GM23248 (cell line): ENCODE measurements around the gene ZNF621. TPM values are rescaled to one million over a fixed set of nuclear protein-coding genes. Genes with fewer than 3 reads are reported as not detected.
"Not testable (repeated sequence)": the region's sequence is repeated elsewhere in the genome, so short reads cannot be mapped to it uniquely, and the experiment has no call there.

ENCODE experiments used
- DNase-seq: peaks from one replicate; pipeline ENCODE4 v3.0.0-alpha.2; 2015
- H2AFZ ChIP-seq: fragments of 200-600 bp; sonication (generic); 2 replicates; pipeline ENCODE4 v1.6.1; 2016; ENCODE audit warnings: antibody characterized with exemption
- H3F3A ChIP-seq: fragments of 200-600 bp; sonication (generic); 2 replicates; pipeline ENCODE4 v1.6.1; 2016; ENCODE audit warnings: mild to moderate bottlenecking, antibody characterized with exemption, mixed run types; ENCODE audit not compliant: insufficient read depth
- H3K27ac ChIP-seq: fragments of 200-600 bp; sonication (generic); 2 replicates; pipeline ENCODE4 v1.5.1; 2016; ENCODE audit warnings: mild to moderate bottlenecking
- H3K27me3 ChIP-seq: fragments of 200-600 bp; sonication (generic); replicated peaks from 2 replicates; pipeline ENCODE4 v1.6.1; 2016; ENCODE audit warnings: mild to moderate bottlenecking; ENCODE audit not compliant: insufficient read depth
- H3K36me3 ChIP-seq: fragments of 200-600 bp; sonication (generic); 2 replicates; pipeline ENCODE4 v1.6.1; 2016; ENCODE audit warnings: low read depth, mild to moderate bottlenecking
- H3K4me1 ChIP-seq: fragments of 200-600 bp; sonication (generic); 2 replicates; pipeline ENCODE4 v1.6.1; 2016; ENCODE audit warnings: mild to moderate bottlenecking; ENCODE audit not compliant: insufficient read depth
- H3K4me2 ChIP-seq: fragments of 200-600 bp; sonication (generic); one replicate; pipeline ENCODE4 v1.6.1; 2016; ENCODE audit warnings: mild to moderate bottlenecking; ENCODE audit not compliant: unreplicated experiment
- H3K4me3 ChIP-seq: fragments of 200-600 bp; sonication (generic); 2 replicates; pipeline ENCODE4 v1.5.1; 2016; ENCODE audit warnings: mild to moderate bottlenecking
- H3K79me2 ChIP-seq: fragments of 200-600 bp; sonication (generic); 2 replicates; pipeline ENCODE4 v1.6.1; 2016; ENCODE audit warnings: mild to moderate bottlenecking; ENCODE audit not compliant: insufficient read depth
- H3K9ac ChIP-seq: fragments of 200-600 bp; sonication (generic); 2 replicates; pipeline ENCODE4 v1.6.1; 2016; ENCODE audit warnings: mild to moderate bottlenecking
- H3K9me2 ChIP-seq: fragments of 200-600 bp; sonication (generic); 2 replicates; pipeline ENCODE4 v1.6.1; 2016; ENCODE audit warnings: mixed run types, mild to moderate bottlenecking, moderate library complexity; ENCODE audit not compliant: insufficient read depth
- H3K9me3 ChIP-seq: fragments of 200-600 bp; sonication (generic); one replicate; pipeline ENCODE4 v1.6.1; 2017; ENCODE audit warnings: low read depth
- H4K20me1 ChIP-seq: fragments of 200-600 bp; sonication (generic); 2 replicates; pipeline ENCODE4 v1.6.0; 2016; ENCODE audit not compliant: insufficient read depth
- EZH2 ChIP-seq: fragments of 200-600 bp; sonication (generic); IDR thresholded peaks from 2 replicates; pipeline ENCODE4 v1.6.1; 2018; ENCODE audit warnings: antibody characterized with exemption, mild to moderate bottlenecking; ENCODE audit not compliant: insufficient read depth, poor library complexity, severe bottlenecking
- EZH2phosphoT487 ChIP-seq: fragments of 200-600 bp; sonication (generic); IDR thresholded peaks from 2 replicates; pipeline ENCODE4 v1.6.1; 2018; ENCODE audit warnings: antibody characterized with exemption, moderate library complexity, mild to moderate bottlenecking, low read depth; ENCODE audit not compliant: insufficient read depth
- WGBS, 2 experiments: methylation state at CpG; one replicate each; pipeline ENCODE4 v1.1.6; 2015 to 2017; ENCODE audit warnings: low lambda C conversion rate in 2 of 2, low coverage in 1 of 2; ENCODE audit errors: missing lambda C conversion rate in 2 of 2; 5-methylcytosine and 5-hydroxymethylcytosine counted together
- in situ Hi-C: fragments of 300-500 bp; cut with MboI; formaldehyde crosslinking; loops from 2 replicates; pipeline ENCODE4 v1.15.0; 2020
- polyA plus RNA-seq: library from polyadenylated mRNA; unstranded; fragments of >200 nt; fragmentation: Nextera tagmentation; extraction: Ambion mirVana; gene quantifications from 2 replicates; pipeline ENCODE4 v1.2.1, GENCODE V29; 2016
- total RNA-seq: library from RNA; depleted of rRNA; stranded (reverse); fragments of >200 nt; shearing (Covaris generic); gene quantifications from 2 replicates; pipeline ENCODE4 v1.2.3, GENCODE V29; 2014

Gene ZNF621
- total and polyA plus RNA-seq, 2 experiments from 2014 or later, result 7.9 to 13.4 TPM

DNA sequence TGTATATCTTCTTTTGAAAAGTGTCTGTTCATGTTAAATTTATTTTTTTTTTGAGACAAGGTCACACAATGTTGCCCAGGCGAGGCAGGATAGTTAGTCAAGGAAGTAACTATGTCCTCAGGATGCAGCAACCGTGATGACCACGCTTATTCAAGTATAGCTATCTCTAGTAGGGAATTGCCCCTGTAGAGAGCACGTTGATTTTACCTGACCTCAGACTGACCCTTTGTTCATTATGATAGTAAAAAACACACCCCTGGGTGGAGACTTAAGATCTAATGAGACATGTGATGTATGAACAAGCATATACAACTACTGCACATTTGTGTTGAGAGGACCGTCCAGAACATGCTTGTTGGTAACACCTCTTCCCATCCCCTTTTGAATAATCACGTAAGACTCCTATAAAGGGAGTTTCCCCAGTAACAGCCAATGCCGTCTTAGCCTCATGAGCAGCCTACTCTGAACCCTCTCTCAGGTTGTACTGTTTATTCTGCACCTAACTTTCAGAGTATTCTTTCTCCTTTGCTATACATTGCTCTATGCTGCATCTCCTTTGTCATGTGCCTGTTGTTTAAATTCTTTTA is 32.9 kb downstream of the ZNF621 start:
- WGBS, 2 experiments, result 71 to 72% methylated on average over 7 of the region's 7 CpGs
- in situ Hi-C loops, result no loop called here
- DNase-seq, result no peak

DNA sequence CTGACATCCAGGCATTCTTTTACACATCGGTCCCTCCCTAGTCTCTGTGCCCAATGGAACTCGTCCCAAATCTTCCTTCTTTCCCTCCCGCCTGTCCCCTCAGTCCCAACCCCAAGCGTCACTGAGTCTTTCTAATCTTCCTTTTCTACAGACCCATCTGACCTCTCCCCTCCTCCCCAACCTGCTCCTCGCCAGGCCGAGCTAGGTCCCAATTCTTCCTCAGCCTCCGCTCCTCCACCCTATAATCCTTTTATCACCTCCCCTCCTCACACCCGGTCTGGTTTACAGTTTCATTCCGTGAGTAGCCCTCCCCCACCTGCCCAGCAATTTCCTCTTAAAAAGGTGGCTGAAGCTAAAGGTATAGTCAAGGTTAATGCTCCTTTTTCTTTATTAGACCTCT is 37.7 kb downstream of the ZNF621 start:
- 60 to 64% methylated on average over 7 to 9 of the region's 9 CpGs for WGBS, 2 experiments
- in situ Hi-C loops, H3K9me2 ChIP-seq, H3K27me3 ChIP-seq, H4K20me1 ChIP-seq, H3K4me3 ChIP-seq, H3K79me2 ChIP-seq, H3K36me3 ChIP-seq, H3K4me2 ChIP-seq, H2AFZ ChIP-seq, H3K27ac ChIP-seq, DNase-seq, H3K9me3 ChIP-seq, H3F3A ChIP-seq, H3K9ac ChIP-seq, H3K4me1 ChIP-seq: not testable (repeated sequence)

More for the DNA sequence above, 32.9 kb downstream of the ZNF621 start:
- no peak overlapping the region for H3K27ac ChIP-seq
- H2AFZ ChIP-seq, result no peak overlapping the region
- H3F3A ChIP-seq, result no peaks in the 10 kb centered on the region
- no peaks in the 10 kb centered on the region for H4K20me1 ChIP-seq
- no peaks in the 10 kb centered on the region for H3K9me2 ChIP-seq
- H3K4me1 ChIP-seq, result no peaks in the 10 kb centered on the region
- no peaks in the 10 kb centered on the region for H3K36me3 ChIP-seq
- H3K9me3 ChIP-seq, result no peaks in the 10 kb centered on the region
- H3K79me2 ChIP-seq, result no peaks in the 10 kb centered on the region
- no peak for TF ChIP-seq EZH2phosphoT487
- no peak for TF ChIP-seq EZH2
- no peak overlapping the region for H3K9ac ChIP-seq
- no peak overlapping the region for H3K4me3 ChIP-seq
- H3K4me2 ChIP-seq, result no peak overlapping the region
- H3K27me3 ChIP-seq, result no peaks in the 10 kb centered on the region

DNA sequence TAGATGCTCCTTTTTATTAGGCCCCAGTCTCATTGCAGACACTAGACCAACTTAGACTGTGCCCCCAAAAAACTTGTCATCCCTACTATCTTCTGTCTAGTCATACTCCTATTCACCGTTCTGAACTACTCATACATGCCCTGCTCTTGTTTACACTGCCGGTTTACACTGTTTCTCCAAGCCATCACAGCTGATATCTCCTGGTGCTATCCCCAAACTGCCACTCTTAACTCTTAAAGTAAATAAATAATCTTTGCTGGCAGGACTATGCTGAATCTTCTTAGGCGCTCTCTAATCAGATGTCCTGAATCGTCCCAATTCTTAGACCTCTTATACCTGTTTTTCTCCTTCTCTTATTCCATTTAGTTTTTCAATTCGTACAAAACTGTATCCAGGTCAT is 40.9 kb downstream of the ZNF621 start:
- DNase-seq, H3K4me3 ChIP-seq, H3K79me2 ChIP-seq, H3K36me3 ChIP-seq, H3F3A ChIP-seq, H3K9ac ChIP-seq, H3K4me1 ChIP-seq, H3K4me2 ChIP-seq, H3K27ac ChIP-seq, H3K27me3 ChIP-seq, H2AFZ ChIP-seq, H3K9me3 ChIP-seq, in situ Hi-C loops, H4K20me1 ChIP-seq, H3K9me2 ChIP-seq: not testable (repeated sequence)
- WGBS, 2 experiments, result 67 to 70% methylated on average over 5 of the region's 5 CpGs

DNA sequence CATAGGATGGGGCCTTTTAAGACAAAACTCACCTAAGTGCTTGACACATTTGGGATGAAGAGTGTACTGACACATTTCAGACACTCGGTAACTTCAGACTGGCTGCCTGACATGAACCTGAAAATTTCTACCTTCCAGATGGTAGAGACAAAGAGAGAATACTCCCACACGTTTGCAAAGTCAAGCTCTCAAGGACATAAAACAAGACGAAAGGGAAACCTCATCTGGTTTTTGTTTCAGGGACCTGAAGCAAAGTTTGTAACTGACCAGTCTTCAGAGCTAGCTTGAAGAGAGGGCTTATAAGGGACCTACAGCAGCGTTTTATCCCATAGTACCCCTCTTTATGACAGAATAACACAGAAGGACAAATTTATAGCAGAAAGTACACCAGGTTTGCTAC is 41.9 kb downstream of the ZNF621 start:
- Histone ChIP-seq H3K27ac (no peak overlapping the region), H2AFZ (no peak overlapping the region), H3K9me3 (no peaks in the 10 kb centered on the region), H3K4me1 (no peaks in the 10 kb centered on the region), H3K9ac (no peak overlapping the region), H3K79me2 (no peaks in the 10 kb centered on the region), H3K4me3 (no peak overlapping the region), H3K36me3 (no peaks in the 10 kb centered on the region), H3K9me2 (no peaks in the 10 kb centered on the region), H3K4me2 (no peak overlapping the region), H4K20me1 (no peaks in the 10 kb centered on the region), H3K27me3 (no peaks in the 10 kb centered on the region), H3F3A (no peaks in the 10 kb centered on the region)
- TF ChIP-seq EZH2 (no peak), EZH2phosphoT487 (no peak)
- in situ Hi-C loops, result no loop called here
- no peak for DNase-seq
- WGBS, 2 experiments, result 18 to 19% methylated on average over 4 of the region's 4 CpGs

DNA sequence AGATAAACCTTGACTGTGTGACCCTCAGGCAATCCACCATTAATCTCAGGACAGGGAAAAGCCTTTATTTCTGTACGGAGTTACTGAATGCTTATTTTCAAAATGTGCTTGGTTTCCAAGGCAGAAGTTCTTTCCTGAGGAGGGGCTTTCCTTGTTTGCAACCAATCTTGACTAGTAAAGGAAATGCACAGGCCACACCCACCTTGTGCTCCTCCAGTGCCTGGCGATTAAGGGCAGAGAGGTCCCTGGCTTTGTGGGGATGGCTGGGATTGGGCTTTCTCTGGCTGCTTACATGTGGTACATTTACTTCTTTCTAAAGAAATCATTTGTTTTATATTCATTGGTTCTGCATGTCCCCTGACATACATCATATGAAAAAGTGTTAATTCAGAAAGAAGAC is 47.8 kb downstream of the ZNF621 start:
- H3K4me3 ChIP-seq, result no peak overlapping the region
- H4K20me1 ChIP-seq, result no peaks in the 10 kb centered on the region
- H3K4me2 ChIP-seq, result no peak overlapping the region
- no peak for DNase-seq
- no peaks in the 10 kb centered on the region for H3K9me3 ChIP-seq
- no peak overlapping the region for H3K9ac ChIP-seq
- H3K9me2 ChIP-seq, result no peaks in the 10 kb centered on the region
- no peaks in the 10 kb centered on the region for H3F3A ChIP-seq
- in situ Hi-C loops, result no loop called here
- H3K4me1 ChIP-seq, result no peaks in the 10 kb centered on the region
- no peak overlapping the region for H3K27ac ChIP-seq
- WGBS, 2 experiments, result 60% methylated on average over 2 of the region's 2 CpGs
- no peaks in the 10 kb centered on the region for H3K36me3 ChIP-seq
- TF ChIP-seq EZH2phosphoT487, result no peak
- TF ChIP-seq EZH2, result no peak
- no peak overlapping the region for H2AFZ ChIP-seq
- no peaks in the 10 kb centered on the region for H3K79me2 ChIP-seq
- H3K27me3 ChIP-seq, result 0 out of 2 replicates have a peak, but pooled peaks cover 3% of the 10 kb centered on the region
